Natural killer cell (primary cell): ENCODE results near the gene GTPBP2. TPM values are rescaled to one million over a fixed set of nuclear protein-coding genes. Genes with fewer than 3 reads are reported as not detected.
"Not testable (repeated sequence)": the region's sequence is repeated elsewhere in the genome, so short reads cannot be mapped to it uniquely, and the experiment has no call there.

ENCODE experiments used
- ATAC-seq, 3 donors: fragments of 150-1000 bp in 2 of 3; fragments of 200-7000 bp in 1 of 3; cut with Tn5 transposase; 1 replicate in 1 of 3; 2 replicates in 2 of 3; pipeline ENCODE4 v1.10.0; 2021; ENCODE audit warnings: mild to moderate bottlenecking in 2 of 3, moderate library complexity in 2 of 3
- DNase-seq, 2 donors: peaks; one replicate each; pipeline versions ENCODE4 v3.0.0 to v3.0.0-alpha.2; 2013 to 2021; ENCODE audit warnings: mixed read lengths in 1 of 2
- H3K27ac ChIP-seq: one replicate; pipeline ENCODE4 v1.5.1; 2013; ENCODE audit warnings: mild to moderate bottlenecking, low read length
- H3K27me3 ChIP-seq: one replicate; pipeline ENCODE4 v1.6.1; 2013; ENCODE audit warnings: low read length; ENCODE audit not compliant: control insufficient read depth, insufficient read depth
- H3K36me3 ChIP-seq: one replicate; pipeline ENCODE4 v1.6.1; 2013; ENCODE audit warnings: low read length; ENCODE audit not compliant: control insufficient read depth, insufficient read depth
- H3K4me1 ChIP-seq: one replicate; pipeline ENCODE4 v1.6.1; 2013; ENCODE audit warnings: low read length; ENCODE audit not compliant: control insufficient read depth, insufficient read depth
- H3K4me3 ChIP-seq: one replicate; pipeline ENCODE4 v1.5.1; 2013; ENCODE audit warnings: low read length
- H3K9me3 ChIP-seq: one replicate; pipeline ENCODE4 v1.6.1; 2013; ENCODE audit warnings: low read length; ENCODE audit not compliant: control insufficient read depth, insufficient read depth
- H3K27ac Mint-ChIP-seq, 2 donors: one replicate each; pipeline ENCODE4 v1.8.0; 2022; ENCODE audit warnings: mild to moderate bottlenecking in 2 of 2, mixed read lengths in 2 of 2, moderate library complexity in 1 of 2
- H3K27me3 Mint-ChIP-seq, 2 donors: one replicate each; pipeline ENCODE4 v1.8.0; 2022; ENCODE audit warnings: low read depth in 2 of 2, mixed read lengths in 2 of 2
- H3K36me3 Mint-ChIP-seq: one replicate; pipeline ENCODE4 v1.8.0; 2022; ENCODE audit warnings: mixed read lengths
- H3K4me1 Mint-ChIP-seq, 2 donors: one replicate each; pipeline ENCODE4 v1.8.0; 2022; ENCODE audit warnings: mixed read lengths in 2 of 2
- H3K4me3 Mint-ChIP-seq: one replicate; pipeline ENCODE4 v1.8.0; 2022; ENCODE audit warnings: mild to moderate bottlenecking, moderate library complexity, mixed read lengths
- H3K9me3 Mint-ChIP-seq, 2 donors: one replicate each; pipeline ENCODE4 v1.8.0; 2022; ENCODE audit warnings: mixed read lengths in 2 of 2
- CTCF ChIP-seq: fragments of 200-600 bp; IDR thresholded peaks from one replicate; pipeline ENCODE4 v1.8.0; 2022; ENCODE audit warnings: antibody characterized with exemption
- WGBS: methylation state at CpG from one replicate; pipeline ENCODE4 v1.1.7; 2013; ENCODE audit warnings: missing lambda C conversion rate; ENCODE audit not compliant: insufficient coverage; 5-methylcytosine and 5-hydroxymethylcytosine counted together
- intact Hi-C: fragments of 100-400 bp; cut with micrococcal nuclease; formaldehyde crosslinking; loops from one replicate; pipeline ENCODE4 v1.14.2; 2022
- total RNA-seq, 4 donors: library from RNA; stranded (reverse); fragments of 120-200 nt in 1 of 4; gene quantifications; one replicate each; pipeline versions ENCODE4 v1.2.3 to v1.2.4, GENCODE V29; 2013 to 2022

The GTPBP2 gene
- total RNA-seq, 3 donors from 2014 or later (not counting 1 experiment from before 2014, with no cell fraction given): 56.5 to 71.7 (median 69.3) TPM

- Histone ChIP-seq H3K36me3 (peaks cover 46% of the 10 kb centered on the region), H3K4me1 (no peaks in the 10 kb centered on the region), H3K27me3 (no peaks in the 10 kb centered on the region), H3K9me3 (no peaks in the 10 kb centered on the region), H3K4me3 (no peak overlapping the region), H3K27ac (no peak overlapping the region)
- H3K36me3 Mint-ChIP-seq: peaks cover 14% of the 10 kb centered on the region
- no peak for TF ChIP-seq CTCF
- intact Hi-C loops: no loop called here
- H3K9me3 Mint-ChIP-seq: no peaks in the 10 kb centered on the region
- H3K4me3 Mint-ChIP-seq: no peak overlapping the region
- ATAC-seq (no peak), DNase-seq (no peak)
- H3K4me1 Mint-ChIP-seq: no peaks in the 10 kb centered on the region
- no peak overlapping the region for H3K27ac Mint-ChIP-seq
- H3K27me3 Mint-ChIP-seq: no peaks in the 10 kb centered on the region
- 98% methylated on average over 2 of the region's 2 CpGs for WGBS
These were observed 28.5 kb downstream of the GTPBP2 start for GRCh38 chr6:43600595-43600994.

GRCh38 chr6:43593938-43594337 is 35.1 kb downstream of the GTPBP2 start:
- ATAC-seq (no peak), DNase-seq (no peak)
- intact Hi-C loops: no loop called here
- H3K27me3 ChIP-seq: no peaks in the 10 kb centered on the region
- no peaks in the 10 kb centered on the region for H3K4me1 ChIP-seq
- H3K36me3 ChIP-seq: peaks cover 30% of the 10 kb centered on the region
- no peak overlapping the region for H3K4me3 ChIP-seq
- Mint-ChIP-seq H3K27ac (no peak overlapping the region), H3K27me3 (no peaks in the 10 kb centered on the region), H3K36me3 (peaks cover 13% of the 10 kb centered on the region), H3K9me3 (no peaks in the 10 kb centered on the region), H3K4me3 (no peak overlapping the region), H3K4me1 (no peaks in the 10 kb centered on the region)
- no peaks in the 10 kb centered on the region for H3K9me3 ChIP-seq
- no peak for TF ChIP-seq CTCF
- H3K27ac ChIP-seq: no peak overlapping the region
- no CpG with 5 or more reads among the region's 1 CpG for WGBS

GRCh38 chr6:43589564-43589963 is 39.5 kb downstream of the GTPBP2 start:
- H3K9me3 ChIP-seq, intact Hi-C loops, H3K27ac Mint-ChIP-seq, H3K27ac ChIP-seq, H3K9me3 Mint-ChIP-seq, H3K36me3 Mint-ChIP-seq, H3K27me3 ChIP-seq, H3K4me3 Mint-ChIP-seq, ATAC-seq, H3K27me3 Mint-ChIP-seq, H3K4me3 ChIP-seq, DNase-seq: not testable (repeated sequence)
- peaks cover 12% of the 10 kb centered on the region for H3K4me1 ChIP-seq
- WGBS: 100% methylated on average over 1 of the region's 1 CpG
- H3K4me1 Mint-ChIP-seq: peaks cover 10 to 12% of the 10 kb centered on the region in 2 donors
- peaks cover 48% of the 10 kb centered on the region for H3K36me3 ChIP-seq

- DNase-seq (no peak), ATAC-seq (no peak)
- no peaks in the 10 kb centered on the region for H3K9me3 ChIP-seq
- H3K4me3 ChIP-seq: no peak overlapping the region
- no peak overlapping the region for H3K4me3 Mint-ChIP-seq
- peaks cover 50% of the 10 kb centered on the region for H3K36me3 ChIP-seq
- H3K9me3 Mint-ChIP-seq: no peaks in the 10 kb centered on the region
- TF ChIP-seq CTCF: no peak
- intact Hi-C loops: no loop called here
- WGBS: 98% methylated on average over 5 of the region's 5 CpGs
- H3K4me1 Mint-ChIP-seq: peaks cover 17 to 21% of the 10 kb centered on the region in 2 donors
- peaks cover 15% of the 10 kb centered on the region for H3K4me1 ChIP-seq
- no peak overlapping the region for H3K27ac Mint-ChIP-seq
- no peaks in the 10 kb centered on the region for H3K27me3 Mint-ChIP-seq
- no peak overlapping the region for H3K27ac ChIP-seq
- H3K36me3 Mint-ChIP-seq: peaks cover 7% of the 10 kb centered on the region
- H3K27me3 ChIP-seq: no peaks in the 10 kb centered on the region
These were observed 40.9 kb downstream of the GTPBP2 start for GRCh38 chr6:43588194-43588593.
